ENCODE data around the gene GPRC5C.

Gene GPRC5C

GRCh38 chr17:74464730-74465377 lies 33.0 kb downstream of the GPRC5C start:
- no peak overlapping the region for H3K4me3 ChIP-seq (replicated peaks; ENCODE audit: low read depth, low read length)
- TF ChIP-seq, protein P1, sequence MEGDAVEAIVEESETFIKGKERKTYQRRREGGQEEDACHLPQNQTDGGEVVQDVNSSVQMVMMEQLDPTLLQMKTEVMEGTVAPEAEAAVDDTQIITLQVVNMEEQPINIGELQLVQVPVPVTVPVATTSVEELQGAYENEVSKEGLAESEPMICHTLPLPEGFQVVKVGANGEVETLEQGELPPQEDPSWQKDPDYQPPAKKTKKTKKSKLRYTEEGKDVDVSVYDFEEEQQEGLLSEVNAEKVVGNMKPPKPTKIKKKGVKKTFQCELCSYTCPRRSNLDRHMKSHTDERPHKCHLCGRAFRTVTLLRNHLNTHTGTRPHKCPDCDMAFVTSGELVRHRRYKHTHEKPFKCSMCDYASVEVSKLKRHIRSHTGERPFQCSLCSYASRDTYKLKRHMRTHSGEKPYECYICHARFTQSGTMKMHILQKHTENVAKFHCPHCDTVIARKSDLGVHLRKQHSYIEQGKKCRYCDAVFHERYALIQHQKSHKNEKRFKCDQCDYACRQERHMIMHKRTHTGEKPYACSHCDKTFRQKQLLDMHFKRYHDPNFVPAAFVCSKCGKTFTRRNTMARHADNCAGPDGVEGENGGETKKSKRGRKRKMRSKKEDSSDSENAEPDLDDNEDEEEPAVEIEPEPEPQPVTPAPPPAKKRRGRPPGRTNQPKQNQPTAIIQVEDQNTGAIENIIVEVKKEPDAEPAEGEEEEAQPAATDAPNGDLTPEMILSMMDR (IDR thresholded peaks at IDR 0.05; ENCODE audit: low read length, missing control alignments) = no peak
- no peak for DNase-seq (ENCODE audit: low read depth)

DNA sequence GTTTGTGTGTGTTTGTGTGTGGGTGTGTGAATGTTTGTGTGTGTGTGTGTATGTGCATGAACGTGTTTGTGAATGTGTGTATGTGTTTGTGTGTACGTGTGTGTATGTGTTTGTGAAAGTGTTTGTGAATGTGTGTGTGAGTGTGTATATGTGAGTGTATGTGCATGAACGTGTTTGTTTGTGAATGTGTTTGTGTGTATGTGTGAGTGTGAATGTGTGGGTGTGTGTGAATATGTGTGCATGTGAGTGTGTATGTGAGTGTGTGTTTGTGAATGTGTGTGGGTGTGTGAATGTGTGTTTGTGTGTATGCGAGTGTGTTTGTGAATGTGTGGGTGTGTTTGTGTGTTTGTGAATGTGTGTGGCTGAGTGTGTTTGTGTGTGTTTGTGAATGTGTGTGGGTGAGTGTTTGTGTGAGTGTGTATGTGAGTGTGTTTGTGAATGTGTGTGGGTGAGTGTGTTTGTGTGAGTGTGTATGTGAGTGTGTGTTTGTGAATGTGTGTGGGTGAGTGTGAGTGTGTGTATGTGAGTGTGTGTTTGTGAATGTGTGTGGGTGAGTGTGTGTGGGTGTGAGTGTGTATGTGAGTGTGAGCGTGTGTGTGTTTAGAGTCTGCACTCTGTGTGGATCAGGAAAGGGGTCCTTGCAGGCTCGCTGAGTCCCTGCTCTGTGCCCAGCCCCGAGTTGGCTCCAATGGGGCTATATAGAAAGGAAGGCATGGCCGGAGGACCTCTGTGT lies 33.7 kb downstream of the GPRC5C start:
- DNase-seq (ENCODE audit: low read depth) = no peak
- H3K4me3 ChIP-seq (replicated peaks; ENCODE audit: low read depth, low read length) = no peak overlapping the region
- TF ChIP-seq, protein P1 (IDR thresholded peaks at IDR 0.05; ENCODE audit: low read length, missing control alignments) = no peak

GRCh38 chr17:74466111-74466827 lies 34.4 kb downstream of the GPRC5C start, which contains the start of gene CD300A:
Gene CD300A (plus strand): TSS chr17:74466634. CDS start chr17:74466704, 70 bp downstream.
- no peak within 1 kb of the TSS for H3K4me3 ChIP-seq (replicated peaks; ENCODE audit: low read depth, low read length)
- TF ChIP-seq, protein P1 (IDR thresholded peaks at IDR 0.05; ENCODE audit: low read length, missing control alignments) = no peak
- DNase-seq (ENCODE audit: low read depth) = no peak

DNA sequence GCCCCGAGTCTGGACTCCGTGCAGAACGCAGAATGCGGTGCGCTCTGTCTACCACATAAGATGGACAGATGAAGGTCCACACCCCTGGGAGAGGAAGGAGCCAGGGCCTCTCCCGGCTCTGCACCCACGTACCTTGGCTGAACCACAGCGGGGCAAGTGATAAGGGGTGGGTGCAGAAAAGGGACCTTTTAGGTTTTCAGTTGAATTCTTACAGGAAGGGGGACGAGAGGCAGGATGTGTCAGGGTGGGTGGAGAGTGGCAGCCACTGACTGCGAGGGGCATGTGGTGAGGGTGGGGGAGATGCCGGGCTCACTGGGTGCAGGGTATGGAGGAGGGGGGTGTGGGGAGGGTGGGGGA lies 34.9 kb downstream of the GPRC5C start:
- TF ChIP-seq, protein P1 (IDR thresholded peaks at IDR 0.05; ENCODE audit: low read length, missing control alignments) = no peak
- DNase-seq (ENCODE audit: low read depth) = no peak
- H3K4me3 ChIP-seq (replicated peaks; ENCODE audit: low read depth, low read length) = no peak overlapping the region

DNA sequence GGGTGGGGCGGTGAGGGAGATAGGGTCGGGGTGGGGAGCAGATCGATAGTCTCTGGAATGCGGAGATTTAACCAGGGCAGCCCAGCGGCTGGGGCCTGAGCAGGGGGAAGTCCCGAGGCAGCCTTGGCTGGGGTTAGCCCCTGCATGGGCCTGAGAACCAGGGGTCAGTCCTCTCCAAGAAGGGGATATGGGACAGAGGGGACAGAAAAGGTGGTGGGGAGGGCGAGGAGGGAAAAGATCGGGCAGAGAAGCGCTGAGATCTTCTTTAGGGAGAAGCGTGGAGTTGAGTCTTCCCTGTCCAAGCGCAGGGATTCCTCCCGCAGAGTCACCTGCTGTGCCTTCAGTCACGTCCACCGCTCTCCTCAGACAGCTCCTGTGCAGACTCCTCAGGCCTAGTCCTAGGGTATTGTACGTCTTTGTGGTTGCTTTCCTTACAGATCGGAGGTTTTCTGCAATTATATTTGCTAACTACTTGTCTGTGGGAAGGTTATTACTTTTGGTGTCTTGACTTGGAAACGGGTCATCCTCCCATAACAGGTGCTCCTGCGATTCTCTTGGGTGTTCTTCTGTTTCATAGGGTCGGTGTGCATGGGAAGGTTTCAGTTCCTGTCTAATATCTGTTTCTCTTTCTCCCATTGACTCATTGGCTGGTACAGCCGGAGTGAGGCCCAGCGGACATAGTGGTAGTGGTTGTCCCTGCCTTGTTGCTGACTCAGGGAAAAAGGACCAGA lies 35.5 kb downstream of the GPRC5C start:
- H3K4me3 ChIP-seq (replicated peaks; ENCODE audit: low read depth, low read length) = no peak overlapping the region
- TF ChIP-seq, protein P1 (IDR thresholded peaks at IDR 0.05; ENCODE audit: low read length, missing control alignments) = no peak
- DNase-seq (ENCODE audit: low read depth) = no peak

GRCh38 chr17:74471341-74471740 lies 39.5 kb downstream of the GPRC5C start:
- TF ChIP-seq, protein P1 (IDR thresholded peaks at IDR 0.05; ENCODE audit: low read length, missing control alignments) = no peak
- DNase-seq (ENCODE audit: low read depth) = no peak
- no peak overlapping the region for H3K4me3 ChIP-seq (replicated peaks; ENCODE audit: low read depth, low read length)
